A549 (cell line): ENCODE data around the gene ZFYVE27. TPM values are rescaled to one million over a fixed set of nuclear protein-coding genes. Genes with fewer than 3 reads are reported as not detected.

Source experiments
- ATAC-seq, 2 experiments: fragments of 200-7000 bp in 1 of 2; fragments of >200 bp in 1 of 2; cut with Nextera tagmentation in 1 of 2; cut with Tn5 transposase in 1 of 2; 3 replicates each; pipeline versions ENCODE4 v1.8.0 to v1.9.1; 2018 to 2020; ENCODE audit warnings: mild to moderate bottlenecking in 1 of 2, moderate library complexity in 1 of 2
- CTCF ChIA-PET: fragments of 300-600 bp; sonication (Branson Sonifier 250); formaldehyde crosslinking; extraction: SDS; loops from one replicate; lab custom pipeline; 2021; ENCODE audit warnings: antibody characterized with exemption, inconsistent platforms; lab: Yijun Ruan, JAX
- POLR2A ChIA-PET: fragments of 350-600 bp; formaldehyde crosslinking; extraction: SDS; loops from one replicate; lab custom pipeline; 2021; ENCODE audit warnings: antibody characterized with exemption, inconsistent platforms; lab: Yijun Ruan, JAX
- DNase-seq, 2 experiments: peaks; one replicate each; pipeline versions ENCODE4 v3.0.0 to v3.0.0-alpha.2; 2011 to 2016; ENCODE audit warnings: low read depth in 1 of 2, low spot score in 1 of 2
- FAIRE-seq: peaks from 2 replicates; lab custom pipeline; 2011; peaks lifted over from hg19 to GRCh38; lab: Jason Lieb, UNC
- H3K27ac ChIP-seq, 2 experiments: fragments of >200 bp; sonication (Bioruptor Twin); formaldehyde crosslinking; 3 replicates each; pipeline ENCODE4 v1.5.1; 2016 to 2017
- H3K4me1 ChIP-seq: fragments of >200 bp; sonication (Bioruptor Twin); formaldehyde crosslinking; 3 replicates; pipeline ENCODE4 v1.6.1; 2016
- H3K4me2 ChIP-seq: fragments of >200 bp; sonication (Bioruptor Twin); formaldehyde crosslinking; 3 replicates; pipeline ENCODE4 v1.6.1; 2016
- H3K4me3 ChIP-seq: fragments of >200 bp; sonication (Bioruptor Twin); formaldehyde crosslinking; 3 replicates; pipeline ENCODE4 v1.5.1; 2016
- H3K9me3 ChIP-seq: fragments of >200 bp; sonication (Bioruptor Twin); formaldehyde crosslinking; 3 replicates; pipeline ENCODE4 v1.6.1; 2016
- CBX8 ChIP-seq: fragments of 200-600 bp; sonication (generic); IDR thresholded peaks from 2 replicates; pipeline ENCODE4 v1.6.1; 2016
- CHD2 ChIP-seq: fragments of 150-350 bp; IDR thresholded peaks from 2 replicates; pipeline ENCODE4 v1.6.1; 2014; ENCODE audit warnings: low read length; ENCODE audit not compliant: partially characterized antibody
- EHMT2 ChIP-seq: fragments of 200-600 bp; sonication (generic); IDR thresholded peaks from 2 replicates; pipeline ENCODE4 v1.6.1; 2016; ENCODE audit warnings: antibody characterized with exemption, low read depth, mild to moderate bottlenecking, moderate library complexity
- ESRRA ChIP-seq: fragments of 150-350 bp; IDR thresholded peaks from 2 replicates; pipeline ENCODE4 v1.6.1; 2014; ENCODE audit warnings: mild to moderate bottlenecking, low read length, borderline replicate concordance
- FOSB ChIP-seq: fragments of 250-450 bp; sonication (Bioruptor Pico); IDR thresholded peaks from 2 replicates; pipeline ENCODE4 v1.5.0; 2020; ENCODE audit warnings: mild to moderate bottlenecking, moderate library complexity
- FOSL2 ChIP-seq, 2 experiments: fragments of 450-650 bp in 1 of 2; fragments of >200 bp in 1 of 2; sonication (Bioruptor Twin) in 1 of 2; formaldehyde crosslinking; IDR thresholded peaks; 2 replicates each; pipeline versions ENCODE4 v1.5.0 to v1.6.1; 2016 to 2020; ENCODE audit warnings: mild to moderate bottlenecking in 1 of 2, moderate library complexity in 1 of 2
- FOXS1 ChIP-seq: fragments of 250-450 bp; sonication (Bioruptor Pico); IDR thresholded peaks from 2 replicates; pipeline ENCODE4 v1.5.0; 2020; ENCODE audit warnings: mild to moderate bottlenecking, moderate library complexity
- HDAC2 ChIP-seq: fragments of 200-600 bp; sonication (generic); IDR thresholded peaks from 2 replicates; pipeline ENCODE4 v1.6.1; 2016
- HES2 ChIP-seq: fragments of >200 bp; sonication (Bioruptor Twin); formaldehyde crosslinking; IDR thresholded peaks from 2 replicates; pipeline ENCODE4 v1.6.1; 2016
- HEYL ChIP-seq: fragments of 250-450 bp; sonication (Bioruptor Pico); IDR thresholded peaks from 2 replicates; pipeline ENCODE4 v1.8.0; 2021; ENCODE audit warnings: mild to moderate bottlenecking, moderate library complexity
- HOXB13 ChIP-seq: fragments of 250-450 bp; sonication (Bioruptor Pico); IDR thresholded peaks from 2 replicates; pipeline ENCODE4 v1.5.0; 2020; ENCODE audit warnings: low read depth, mild to moderate bottlenecking, moderate library complexity
- HOXB5 ChIP-seq: fragments of 250-450 bp; sonication (Bioruptor Pico); IDR thresholded peaks from 2 replicates; pipeline ENCODE4 v1.5.0; 2020; ENCODE audit warnings: mild to moderate bottlenecking, moderate library complexity
- JUNB ChIP-seq: fragments of >200 bp; sonication (Bioruptor Twin); formaldehyde crosslinking; IDR thresholded peaks from 2 replicates; pipeline ENCODE4 v1.6.1; 2016
- MAFK ChIP-seq: fragments of 450-650 bp; IDR thresholded peaks from 2 replicates; pipeline ENCODE4 v1.6.1; 2014; ENCODE audit not compliant: partially characterized antibody
- MAZ ChIP-seq: fragments of 150-350 bp; IDR thresholded peaks from 2 replicates; pipeline ENCODE4 v1.6.1; 2014; ENCODE audit warnings: antibody characterized with exemption, low read depth, low read length, borderline replicate concordance
- NFE2L2 ChIP-seq: fragments of 150-350 bp; conservative IDR thresholded peaks from 2 replicates; pipeline ENCODE4 v1.6.1; 2014; ENCODE audit warnings: low read length
- NPAS2 ChIP-seq: fragments of 250-450 bp; sonication (Bioruptor Pico); IDR thresholded peaks from 2 replicates; pipeline ENCODE4 v1.8.0; 2022; ENCODE audit warnings: mild to moderate bottlenecking, moderate library complexity, borderline replicate concordance
- NR3C1 ChIP-seq: fragments of >200 bp; sonication (Bioruptor Twin); formaldehyde crosslinking; IDR thresholded peaks from 3 replicates; pipeline ENCODE4 v1.6.1; 2017
- PHF8 ChIP-seq: fragments of 200-600 bp; sonication (generic); IDR thresholded peaks from 2 replicates; pipeline ENCODE4 v1.6.1; 2016; ENCODE audit warnings: low read depth, mild to moderate bottlenecking, antibody characterized with exemption, moderate library complexity, borderline replicate concordance
- POLR2A ChIP-seq: IDR thresholded peaks from 2 replicates; pipeline ENCODE4 v1.6.1; 2012; ENCODE audit warnings: mild to moderate bottlenecking, low read length
- POLR2AphosphoS2 ChIP-seq: conservative IDR thresholded peaks from 2 replicates; pipeline ENCODE4 v1.6.1; 2012; ENCODE audit warnings: low read length, improper control_type of control experiment, inconsistent platforms
- RARB ChIP-seq: fragments of 250-450 bp; sonication (Bioruptor Pico); IDR thresholded peaks from 2 replicates; pipeline ENCODE4 v1.8.0; 2021; ENCODE audit warnings: mild to moderate bottlenecking, moderate library complexity
- RFX5 ChIP-seq: fragments of 450-650 bp; IDR thresholded peaks from 2 replicates; pipeline ENCODE4 v1.7.1; 2014; ENCODE audit warnings: antibody characterized with exemption, mild to moderate bottlenecking, moderate library complexity
- SMC3 ChIP-seq: fragments of >200 bp; sonication (Bioruptor Twin); formaldehyde crosslinking; IDR thresholded peaks from 3 replicates; pipeline ENCODE4 v1.6.1; 2018; ENCODE audit warnings: inconsistent platforms
- SREBF2 ChIP-seq: fragments of 450-650 bp; IDR thresholded peaks from 2 replicates; pipeline ENCODE4 v1.6.1; 2014; ENCODE audit warnings: mild to moderate bottlenecking, moderate library complexity
- TP53 ChIP-seq: fragments of 250-450 bp; sonication (Bioruptor Pico); IDR thresholded peaks from 2 replicates; pipeline ENCODE4 v1.5.0; 2021; ENCODE audit warnings: mild to moderate bottlenecking, moderate library complexity
- ZNF302 ChIP-seq: fragments of 250-450 bp; sonication (Bioruptor Pico); IDR thresholded peaks from 2 replicates; pipeline ENCODE4 v1.9.0; 2021; ENCODE audit warnings: inconsistent platforms, mild to moderate bottlenecking, moderate library complexity
- WGBS: methylation state at CpG from one replicate; pipeline ENCODE4 v1.1.6; 2017; ENCODE audit errors: missing lambda C conversion rate; 5-methylcytosine and 5-hydroxymethylcytosine counted together
- polyA plus RNA-seq, 4 experiments: library from polyadenylated mRNA; depleted of rRNA in 3 of 4; stranded (reverse); fragments of >200 nt; fragmentation: RNase III in 1 of 4; extraction: RNeasy Plus Mini Kit Qiagen cat#74134 plus additional on column Dnase treatment in 1 of 4; gene quantifications; 2 replicates in 3 of 4; 3 replicates in 1 of 4; pipeline ENCODE4 v1.2.3, GENCODE V29; 2011 to 2017

Gene ZFYVE27
- polyA plus RNA-seq, 2 of the 4 experiments (the other 2 are of a cell fraction): 17.1 to 20.1 TPM

GRCh38 chr10:97764519-97764931 lies 27.6 kb downstream of the ZFYVE27 start:
- Histone ChIP-seq H3K4me3 (no peak overlapping the region), H3K4me2 (no peak overlapping the region), H3K9me3 (no peaks in the 10 kb centered on the region), H3K27ac (no peak overlapping the region), H3K4me1 (no peaks in the 10 kb centered on the region)
- no peak for ATAC-seq
- no peak for DNase-seq
- FAIRE-seq: no peak
- CTCF ChIA-PET: interaction anchor here (0.7 to 7.5 kb wide), 9 partner anchors 10 to 281 kb away, joined by 3 to 75 read pairs (median 4); no protein-coding TSS in a partner anchor
- TF ChIP-seq FOSB (CRISPR knock-in tag): no peak
- TF ChIP-seq HEYL (CRISPR knock-in tag): no peak
- TF ChIP-seq FOXS1 (CRISPR knock-in tag): no peak
- TF ChIP-seq SREBF2: no peak
- POLR2A ChIA-PET: no interaction called here
- WGBS: 88% methylated on average over 7 of the region's 7 CpGs

GRCh38 chr10:97765201-97765600 lies 28.3 kb downstream of the ZFYVE27 start:
- POLR2A ChIA-PET: no interaction called here
- CTCF ChIA-PET: interaction anchor here (0.7 to 7.5 kb wide), 11 partner anchors 9 to 281 kb away, joined by 3 to 75 read pairs (median 4); no protein-coding TSS in a partner anchor
- DNase-seq (no peak), ATAC-seq (no peak), FAIRE-seq (no peak)
- no peaks in the 10 kb centered on the region for H3K9me3 ChIP-seq
- TF ChIP-seq FOSL2 (IDR thresholded peaks at IDR 0.05) (no peak), FOSL2 (CRISPR knock-in tag; IDR thresholded peaks at IDR 0.05) (no peak)
- H3K27ac ChIP-seq: no peak overlapping the region
- no peak overlapping the region for H3K4me3 ChIP-seq
- no peaks in the 10 kb centered on the region for H3K4me1 ChIP-seq
- H3K4me2 ChIP-seq: no peak overlapping the region
- WGBS: 93% methylated on average over 15 of the region's 15 CpGs

GRCh38 chr10:97766106-97766810 lies 29.3 kb downstream of the ZFYVE27 start:
- TF ChIP-seq POLR2A (no peak), SREBF2 (no peak), ESRRA (no peak), JUNB (no peak), FOXS1 (CRISPR knock-in tag) (no peak), SMC3 (no peak), FOSL2 (IDR thresholded peaks at IDR 0.05) (no peak), FOSL2 (CRISPR knock-in tag; IDR thresholded peaks at IDR 0.05) (no peak), TP53 (CRISPR knock-in tag) (no peak), HES2 (no peak), MAFK (no peak), HOXB13 (no peak), HDAC2 (no peak), NFE2L2 (no peak), NPAS2 (CRISPR knock-in tag) (no peak)
- CTCF ChIA-PET: interaction anchor here (0.9 to 7.5 kb wide), 14 partner anchors 10 to 279 kb away, joined by 3 to 75 read pairs (median 4); no protein-coding TSS in a partner anchor
- ATAC-seq (no peak), FAIRE-seq (no peak), DNase-seq (no peak)
- Histone ChIP-seq H3K4me2 (no peak overlapping the region), H3K4me1 (peaks cover 4% of the 10 kb centered on the region; the same call in 2 of the 3 replicates), H3K9me3 (no peaks in the 10 kb centered on the region), H3K4me3 (no peak overlapping the region), H3K27ac (no peak overlapping the region)
- POLR2A ChIA-PET: interaction anchor here (0.6 to 1.0 kb wide), 3 partner anchors 20 to 110 kb away, joined by 3 read pairs; no protein-coding TSS in a partner anchor
- 84% methylated on average over 12 of the region's 13 CpGs for WGBS

- CTCF ChIA-PET: interaction anchor here (0.9 to 7.5 kb wide), 12 partner anchors 8 to 278 kb away, joined by 3 to 75 read pairs (median 5); no protein-coding TSS in a partner anchor
- Histone ChIP-seq H3K4me3 (no peak overlapping the region), H3K4me1 (peaks cover 4% of the 10 kb centered on the region; the same call in 2 of the 3 replicates), H3K9me3 (no peaks in the 10 kb centered on the region), H3K27ac (no peak overlapping the region), H3K4me2 (no peak overlapping the region)
- ATAC-seq: no peak
- WGBS: 85% methylated on average over 22 of the region's 22 CpGs
- FAIRE-seq: no peak
- POLR2A ChIA-PET: interaction anchor here (0.6 kb wide), 1 partner anchor 109 kb away, joined by 3 read pairs; no protein-coding TSS in a partner anchor
- DNase-seq: no peak
- TF ChIP-seq POLR2A (no peak), CHD2 (no peak), PHF8 (no peak), RARB (CRISPR knock-in tag) (no peak), FOXS1 (CRISPR knock-in tag) (no peak), ZNF302 (CRISPR knock-in tag) (no peak), NR3C1 (no peak), CBX8 (no peak), TP53 (CRISPR knock-in tag) (no peak), POLR2AphosphoS2 (no peak), HEYL (CRISPR knock-in tag) (no peak), MAZ (no peak), EHMT2 (no peak), MAFK (no peak), HOXB5 (CRISPR knock-in tag) (no peak), RFX5 (no peak)
These were observed 30.3 kb downstream of the ZFYVE27 start for GRCh38 chr10:97766996-97767924.
